ENCODE data around the gene NRN1L.

DNA sequence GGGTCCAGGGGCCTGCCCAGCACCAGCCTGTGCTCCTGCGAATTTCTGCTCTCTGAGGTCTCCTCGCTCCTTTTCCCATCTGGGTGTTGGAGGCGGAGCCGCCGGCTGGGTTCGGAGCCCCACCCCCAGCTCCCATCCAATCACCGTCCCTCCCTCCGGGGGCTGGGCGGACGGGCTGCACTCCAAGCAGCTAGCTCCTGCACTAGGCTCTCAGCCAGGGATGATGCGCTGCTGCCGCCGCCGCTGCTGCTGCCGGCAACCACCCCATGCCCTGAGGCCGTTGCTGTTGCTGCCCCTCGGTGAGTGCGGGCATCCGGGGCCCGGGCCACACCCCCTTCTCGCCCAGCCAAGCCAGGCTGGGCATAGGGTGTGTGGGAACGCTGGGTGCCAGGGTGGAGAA, at the start of gene NRN1L:
- TF ChIP-seq, protein P1, sequence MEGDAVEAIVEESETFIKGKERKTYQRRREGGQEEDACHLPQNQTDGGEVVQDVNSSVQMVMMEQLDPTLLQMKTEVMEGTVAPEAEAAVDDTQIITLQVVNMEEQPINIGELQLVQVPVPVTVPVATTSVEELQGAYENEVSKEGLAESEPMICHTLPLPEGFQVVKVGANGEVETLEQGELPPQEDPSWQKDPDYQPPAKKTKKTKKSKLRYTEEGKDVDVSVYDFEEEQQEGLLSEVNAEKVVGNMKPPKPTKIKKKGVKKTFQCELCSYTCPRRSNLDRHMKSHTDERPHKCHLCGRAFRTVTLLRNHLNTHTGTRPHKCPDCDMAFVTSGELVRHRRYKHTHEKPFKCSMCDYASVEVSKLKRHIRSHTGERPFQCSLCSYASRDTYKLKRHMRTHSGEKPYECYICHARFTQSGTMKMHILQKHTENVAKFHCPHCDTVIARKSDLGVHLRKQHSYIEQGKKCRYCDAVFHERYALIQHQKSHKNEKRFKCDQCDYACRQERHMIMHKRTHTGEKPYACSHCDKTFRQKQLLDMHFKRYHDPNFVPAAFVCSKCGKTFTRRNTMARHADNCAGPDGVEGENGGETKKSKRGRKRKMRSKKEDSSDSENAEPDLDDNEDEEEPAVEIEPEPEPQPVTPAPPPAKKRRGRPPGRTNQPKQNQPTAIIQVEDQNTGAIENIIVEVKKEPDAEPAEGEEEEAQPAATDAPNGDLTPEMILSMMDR (conservative IDR thresholded peaks at IDR 0.05; ENCODE audit: low read length): no peak
- no peak for TF ChIP-seq EZH2phosphoT487 (IDR thresholded peaks at IDR 0.05; ENCODE audit: borderline replicate concordance)

Measured in Loucy (cell line).